GM12891 (cell line): ENCODE data around the gene AFAP1L2.

Experiments used
- DNase-seq: peaks from one replicate; pipeline ENCODE4 v3.0.0; 2011; ENCODE audit warnings: low spot score; ENCODE audit not compliant: insufficient read length
- FAIRE-seq: peaks from 2 replicates; lab custom pipeline; 2011; peaks lifted over from hg19 to GRCh38; lab: Jason Lieb, UNC
- PAX5 ChIP-seq: IDR thresholded peaks from 2 replicates; pipeline ENCODE4 v1.6.1; 2011; ENCODE audit warnings: low read length, moderate library complexity, mild to moderate bottlenecking; ENCODE audit not compliant: insufficient read depth, severe bottlenecking
- POLR2A ChIP-seq: IDR thresholded peaks from 2 replicates; pipeline ENCODE4 v1.6.1; 2011; ENCODE audit warnings: low read depth, low read length, control low read depth
- POLR2AphosphoS5 ChIP-seq: IDR thresholded peaks from 2 replicates; pipeline ENCODE4 v1.6.1; 2011; ENCODE audit warnings: low read depth, low read length, control low read depth
- POU2F2 ChIP-seq: IDR thresholded peaks from 2 replicates; pipeline ENCODE4 v1.6.1; 2011; ENCODE audit warnings: low read depth, mild to moderate bottlenecking, control low read depth, low read length, moderate library complexity
- SPI1 ChIP-seq: IDR thresholded peaks from 2 replicates; pipeline ENCODE4 v1.6.1; 2011; ENCODE audit warnings: low read depth, low read length, control low read depth
- TAF1 ChIP-seq: IDR thresholded peaks from 2 replicates; pipeline ENCODE4 v1.6.1; 2011; ENCODE audit warnings: low read depth, low read length, control low read depth

The AFAP1L2 gene

GRCh38 chr10:114271075-114271778, 133.1 kb downstream of the AFAP1L2 start:
- DNase-seq (no peak), FAIRE-seq (no peak)
- TF ChIP-seq PAX5 (no peak), POU2F2 (no peak), TAF1 (no peak), POLR2AphosphoS5 (no peak), SPI1 (no peak)

- FAIRE-seq = no peak
- TF ChIP-seq POLR2AphosphoS5 = no peak
- TF ChIP-seq POU2F2 = no peak
- no peak for TF ChIP-seq TAF1
- TF ChIP-seq SPI1 = no peak
- no peak for TF ChIP-seq POLR2A
- TF ChIP-seq PAX5 = no peak
- DNase-seq = no peak
Observed at GRCh38 chr10:114266521-114266920, 137.8 kb downstream of the AFAP1L2 start.

GRCh38 chr10:114265392-114266053, 138.8 kb downstream of the AFAP1L2 start:
- DNase-seq = no peak
- TF ChIP-seq POLR2A (no peak), POU2F2 (no peak)
- no peak for FAIRE-seq

- TF ChIP-seq POU2F2 (no peak), TAF1 (no peak), POLR2A (no peak), SPI1 (no peak), PAX5 (no peak), POLR2AphosphoS5 (no peak)
- DNase-seq (no peak), FAIRE-seq (no peak)
Observed at GRCh38 chr10:114262496-114262895, 141.8 kb downstream of the AFAP1L2 start.

GRCh38 chr10:114261076-114261475, 143.2 kb downstream of the AFAP1L2 start:
- no peak for DNase-seq
- no peak for TF ChIP-seq TAF1
- TF ChIP-seq SPI1 = peak; percentile 44; the same call in 1 of the 2 replicates
- TF ChIP-seq POLR2AphosphoS5 = no peak
- peak; percentile 16 for FAIRE-seq

GRCh38 chr10:114260366-114260765, 143.9 kb downstream of the AFAP1L2 start:
- TF ChIP-seq SPI1 = no peak
- no peak for TF ChIP-seq TAF1
- no peak for TF ChIP-seq POLR2AphosphoS5
- TF ChIP-seq POU2F2 = no peak
- TF ChIP-seq POLR2A = no peak
- no peak for TF ChIP-seq PAX5
- DNase-seq = no peak
- FAIRE-seq = no peak

GRCh38 chr10:114259824-114260223, 144.5 kb downstream of the AFAP1L2 start:
- no peak for FAIRE-seq
- no peak for TF ChIP-seq POLR2AphosphoS5
- TF ChIP-seq SPI1 = no peak
- no peak for TF ChIP-seq POLR2A
- no peak for TF ChIP-seq TAF1
- no peak for TF ChIP-seq PAX5
- no peak for TF ChIP-seq POU2F2
- no peak for DNase-seq

GRCh38 chr10:114258274-114258840, 145.9 kb downstream of the AFAP1L2 start:
- no peak for FAIRE-seq
- DNase-seq = no peak
- no peak for TF ChIP-seq PAX5
- no peak for TF ChIP-seq SPI1
- no peak for TF ChIP-seq POLR2A
- TF ChIP-seq POLR2AphosphoS5 = no peak
- TF ChIP-seq POU2F2 = no peak
- TF ChIP-seq TAF1 = no peak

- TF ChIP-seq TAF1 = no peak
- no peak for TF ChIP-seq POLR2AphosphoS5
- no peak for TF ChIP-seq POLR2A
- no peak for TF ChIP-seq SPI1
- no peak for TF ChIP-seq PAX5
- no peak for TF ChIP-seq POU2F2
- FAIRE-seq (no peak), DNase-seq (no peak)
Observed at GRCh38 chr10:114257498-114257897, 146.8 kb downstream of the AFAP1L2 start.

- DNase-seq = no peak
- no peak for FAIRE-seq
- TF ChIP-seq SPI1 (no peak), TAF1 (no peak), POU2F2 (no peak)
Observed at GRCh38 chr10:114256822-114257221, 147.5 kb downstream of the AFAP1L2 start.
